ENCODE measurements around the gene PLD6.
A peak's percentile ranks its signal among the peaks of the same experiment; 100 is the strongest.

PLD6 gene

DNA sequence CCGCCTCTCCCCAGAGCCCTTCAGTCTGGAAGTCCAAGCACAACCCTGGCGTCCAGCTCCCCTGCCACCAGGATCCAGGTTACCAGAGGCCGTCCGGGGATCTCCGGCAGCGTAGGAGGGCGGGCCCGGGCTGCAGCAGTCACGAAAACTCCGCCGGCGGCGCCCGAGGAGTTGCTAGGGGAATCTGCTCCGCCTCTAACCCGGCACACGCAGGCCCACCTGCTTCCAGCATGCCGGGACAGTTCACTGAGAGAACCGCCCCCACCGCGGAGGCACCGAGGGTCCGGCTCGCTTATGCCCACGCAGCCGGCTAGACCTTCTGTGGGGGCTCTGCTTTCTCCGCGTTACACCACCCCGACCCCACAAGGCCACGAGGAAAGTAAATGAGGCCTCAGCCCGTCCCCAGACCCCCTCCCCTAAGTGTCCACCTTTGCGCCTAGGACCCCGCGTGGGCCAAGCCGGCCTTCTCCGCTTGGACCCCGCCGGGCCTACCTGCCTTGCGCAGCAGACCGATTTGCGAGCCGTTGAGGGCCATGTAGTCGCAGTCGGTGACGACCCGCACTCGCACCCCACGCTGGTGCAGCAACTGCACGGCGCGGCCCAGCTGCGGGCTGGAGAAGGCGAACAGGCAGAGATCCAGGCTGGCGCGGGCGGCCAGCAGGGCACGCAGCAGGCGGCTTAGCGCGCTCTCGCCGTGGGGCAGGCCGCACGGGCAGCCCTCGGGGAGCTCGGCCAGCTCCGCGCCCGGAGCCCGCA is 587 bp downstream of the PLD6 start:
- peak; percentile 70 for DNase-seq (ENCODE audit: extremely low spot score)
- TF ChIP-seq CTBP1 (IDR thresholded peaks at IDR 0.05; ENCODE audit: borderline replicate concordance), result no peak
- peak; percentile 70 for TF ChIP-seq L3MBTL2 (conservative IDR thresholded peaks at IDR 0.05)
- ChIA-PET POLR2A (interaction anchor here (0.6 kb wide), 1 partner anchor 30 kb away, joined by 3 read pairs; no protein-coding TSS in a partner anchor), CTCF (interaction anchor here (0.6 kb wide), 1 partner anchor 1672 kb away, joined by 3 read pairs; no protein-coding TSS in a partner anchor)

GRCh38 chr17:17204635-17205231 is 1.4 kb downstream of the PLD6 start:
- POLR2A ChIA-PET, result no interaction called here
- DNase-seq (ENCODE audit: extremely low spot score), result no peak
- CTCF ChIA-PET, result no interaction called here
- TF ChIP-seq L3MBTL2 (conservative IDR thresholded peaks at IDR 0.05) (no peak), SP1 (IDR thresholded peaks at IDR 0.05) (no peak), HDGF (IDR thresholded peaks at IDR 0.05; ENCODE audit: borderline replicate concordance) (no peak), FOXA1 (IDR thresholded peaks at IDR 0.05) (no peak), ELF4 (IDR thresholded peaks at IDR 0.05) (no peak)
- TF ChIP-seq, protein P1, sequence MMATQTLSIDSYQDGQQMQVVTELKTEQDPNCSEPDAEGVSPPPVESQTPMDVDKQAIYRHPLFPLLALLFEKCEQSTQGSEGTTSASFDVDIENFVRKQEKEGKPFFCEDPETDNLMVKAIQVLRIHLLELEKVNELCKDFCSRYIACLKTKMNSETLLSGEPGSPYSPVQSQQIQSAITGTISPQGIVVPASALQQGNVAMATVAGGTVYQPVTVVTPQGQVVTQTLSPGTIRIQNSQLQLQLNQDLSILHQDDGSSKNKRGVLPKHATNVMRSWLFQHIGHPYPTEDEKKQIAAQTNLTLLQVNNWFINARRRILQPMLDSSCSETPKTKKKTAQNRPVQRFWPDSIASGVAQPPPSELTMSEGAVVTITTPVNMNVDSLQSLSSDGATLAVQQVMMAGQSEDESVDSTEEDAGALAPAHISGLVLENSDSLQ (IDR thresholded peaks at IDR 0.05), result no peak

- DNase-seq (ENCODE audit: extremely low spot score), result no peak
- TF ChIP-seq LEF1 (IDR thresholded peaks at IDR 0.05; ENCODE audit: borderline replicate concordance), result no peak
- TF ChIP-seq HDGF (IDR thresholded peaks at IDR 0.05; ENCODE audit: borderline replicate concordance), result no peak
- TF ChIP-seq TARDBP (IDR thresholded peaks at IDR 0.05), result no peak
- TF ChIP-seq BHLHE40 (IDR thresholded peaks at IDR 0.05; ENCODE audit: borderline replicate concordance), result no peak
- no peak for TF ChIP-seq FOXM1 (IDR thresholded peaks at IDR 0.05; ENCODE audit: borderline replicate concordance)
- no peak for TF ChIP-seq SUZ12 (IDR thresholded peaks at IDR 0.05)
- TF ChIP-seq ARNT (IDR thresholded peaks at IDR 0.05), result no peak
- no peak for TF ChIP-seq NFRKB (IDR thresholded peaks at IDR 0.05)
- no peak for TF ChIP-seq ZNF384 (IDR thresholded peaks at IDR 0.05)
- no peak for TF ChIP-seq FOXK2 (IDR thresholded peaks at IDR 0.05)
- no peak for TF ChIP-seq CTBP1 (IDR thresholded peaks at IDR 0.05; ENCODE audit: borderline replicate concordance)
- no peak for TF ChIP-seq FOXA1 (IDR thresholded peaks at IDR 0.05)
- no peak for TF ChIP-seq L3MBTL2 (conservative IDR thresholded peaks at IDR 0.05)
- TF ChIP-seq SP1 (IDR thresholded peaks at IDR 0.05), result no peak
- no peak for TF ChIP-seq ELF4 (IDR thresholded peaks at IDR 0.05)
- TF ChIP-seq, protein P1 (IDR thresholded peaks at IDR 0.05), result no peak
- ChIA-PET POLR2A (no interaction called here), CTCF (no interaction called here)
These were observed 2.0 kb downstream of the PLD6 start for GRCh38 chr17:17204041-17204591.

GRCh38 chr17:17203173-17203730 is 2.9 kb downstream of the PLD6 start:
- ChIA-PET CTCF (no interaction called here), POLR2A (no interaction called here)
- no peak for DNase-seq (ENCODE audit: extremely low spot score)
- TF ChIP-seq FOXM1 (IDR thresholded peaks at IDR 0.05; ENCODE audit: borderline replicate concordance) (no peak), SUZ12 (IDR thresholded peaks at IDR 0.05) (no peak), L3MBTL2 (conservative IDR thresholded peaks at IDR 0.05) (no peak), HDGF (IDR thresholded peaks at IDR 0.05; ENCODE audit: borderline replicate concordance) (no peak), NFRKB (IDR thresholded peaks at IDR 0.05) (no peak)

GRCh38 chr17:17201907-17202306 is 4.2 kb downstream of the PLD6 start:
- no peak for DNase-seq (ENCODE audit: extremely low spot score)
- TF ChIP-seq L3MBTL2 (conservative IDR thresholded peaks at IDR 0.05) (no peak), FOXA1 (IDR thresholded peaks at IDR 0.05) (no peak), FOXK2 (IDR thresholded peaks at IDR 0.05) (no peak), CTBP1 (IDR thresholded peaks at IDR 0.05; ENCODE audit: borderline replicate concordance) (no peak), FOXM1 (IDR thresholded peaks at IDR 0.05; ENCODE audit: borderline replicate concordance) (no peak), NFRKB (IDR thresholded peaks at IDR 0.05) (no peak), LEF1 (IDR thresholded peaks at IDR 0.05; ENCODE audit: borderline replicate concordance) (no peak), TARDBP (IDR thresholded peaks at IDR 0.05) (no peak), SUZ12 (IDR thresholded peaks at IDR 0.05) (no peak), ELF4 (IDR thresholded peaks at IDR 0.05) (no peak), SP1 (IDR thresholded peaks at IDR 0.05) (no peak), ZNF384 (IDR thresholded peaks at IDR 0.05) (no peak), HDGF (IDR thresholded peaks at IDR 0.05; ENCODE audit: borderline replicate concordance) (no peak), BHLHE40 (IDR thresholded peaks at IDR 0.05; ENCODE audit: borderline replicate concordance) (no peak), ARNT (IDR thresholded peaks at IDR 0.05) (no peak)
- TF ChIP-seq, protein P1 (IDR thresholded peaks at IDR 0.05), result no peak
- POLR2A ChIA-PET, result no interaction called here
- CTCF ChIA-PET, result no interaction called here

GRCh38 chr17:17201271-17201670 is 4.9 kb downstream of the PLD6 start:
- TF ChIP-seq NFRKB (IDR thresholded peaks at IDR 0.05) (no peak), FOXM1 (IDR thresholded peaks at IDR 0.05; ENCODE audit: borderline replicate concordance) (no peak), ELF4 (IDR thresholded peaks at IDR 0.05) (no peak), BHLHE40 (IDR thresholded peaks at IDR 0.05; ENCODE audit: borderline replicate concordance) (no peak), ZNF384 (IDR thresholded peaks at IDR 0.05) (no peak), HDGF (IDR thresholded peaks at IDR 0.05; ENCODE audit: borderline replicate concordance) (no peak), ARNT (IDR thresholded peaks at IDR 0.05) (no peak), TARDBP (IDR thresholded peaks at IDR 0.05) (no peak), FOXK2 (IDR thresholded peaks at IDR 0.05) (no peak), FOXA1 (IDR thresholded peaks at IDR 0.05) (no peak), SUZ12 (IDR thresholded peaks at IDR 0.05) (no peak), LEF1 (IDR thresholded peaks at IDR 0.05; ENCODE audit: borderline replicate concordance) (no peak), CTBP1 (IDR thresholded peaks at IDR 0.05; ENCODE audit: borderline replicate concordance) (no peak), SP1 (IDR thresholded peaks at IDR 0.05) (no peak), L3MBTL2 (conservative IDR thresholded peaks at IDR 0.05) (no peak)
- TF ChIP-seq, protein P1 (IDR thresholded peaks at IDR 0.05), result no peak
- no peak for DNase-seq (ENCODE audit: extremely low spot score)
- ChIA-PET CTCF (no interaction called here), POLR2A (interaction anchor here (1.3 kb wide), 1 partner anchor 10 kb away, joined by 3 read pairs; no protein-coding TSS in a partner anchor)

Measured in HEK293T (cell line).